22Rv1 (cell line): ENCODE results near the gene DNAAF8.

Experiments used
- ZFX ChIP-seq: fragments of 450-650 bp; IDR thresholded peaks from 2 replicates; pipeline ENCODE4 v1.6.1; 2017; ENCODE audit warnings: antibody characterized with exemption, borderline replicate concordance
- TF ChIP-seq, protein P1 (sequence below): fragments of 450-650 bp; IDR thresholded peaks from 2 replicates; pipeline ENCODE4 v1.5.1; 2017; ENCODE audit warnings: mild to moderate bottlenecking

DNA sequence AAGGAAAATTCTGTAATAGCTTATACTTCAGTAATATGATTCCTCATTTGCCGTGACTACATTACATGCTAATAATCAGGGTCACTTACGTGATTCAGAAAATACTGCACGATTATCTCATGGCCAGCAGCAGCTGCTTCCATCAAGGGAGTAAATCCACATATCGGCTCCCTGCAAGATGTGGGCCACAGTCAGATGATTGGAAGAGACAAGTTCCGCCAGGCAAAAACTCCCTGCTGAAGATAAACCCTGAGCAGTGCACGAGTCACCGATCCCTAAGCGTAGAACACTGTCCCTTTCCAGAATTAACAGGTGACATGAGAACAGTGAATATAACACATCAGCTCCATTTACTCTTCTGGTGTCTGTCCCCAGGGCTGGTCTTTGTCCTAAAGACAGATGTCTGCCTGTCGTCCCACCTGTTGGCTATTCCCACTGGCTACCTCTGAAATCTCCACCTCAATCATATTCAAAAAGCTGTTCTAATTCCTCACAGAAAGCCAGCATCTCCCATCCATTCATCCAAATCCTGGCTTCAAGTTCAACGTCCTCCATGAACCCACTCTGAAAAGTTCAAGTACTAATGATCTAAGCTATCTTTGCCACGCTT is 9.6 kb upstream of the DNAAF8 start:
- TF ChIP-seq, protein P1, sequence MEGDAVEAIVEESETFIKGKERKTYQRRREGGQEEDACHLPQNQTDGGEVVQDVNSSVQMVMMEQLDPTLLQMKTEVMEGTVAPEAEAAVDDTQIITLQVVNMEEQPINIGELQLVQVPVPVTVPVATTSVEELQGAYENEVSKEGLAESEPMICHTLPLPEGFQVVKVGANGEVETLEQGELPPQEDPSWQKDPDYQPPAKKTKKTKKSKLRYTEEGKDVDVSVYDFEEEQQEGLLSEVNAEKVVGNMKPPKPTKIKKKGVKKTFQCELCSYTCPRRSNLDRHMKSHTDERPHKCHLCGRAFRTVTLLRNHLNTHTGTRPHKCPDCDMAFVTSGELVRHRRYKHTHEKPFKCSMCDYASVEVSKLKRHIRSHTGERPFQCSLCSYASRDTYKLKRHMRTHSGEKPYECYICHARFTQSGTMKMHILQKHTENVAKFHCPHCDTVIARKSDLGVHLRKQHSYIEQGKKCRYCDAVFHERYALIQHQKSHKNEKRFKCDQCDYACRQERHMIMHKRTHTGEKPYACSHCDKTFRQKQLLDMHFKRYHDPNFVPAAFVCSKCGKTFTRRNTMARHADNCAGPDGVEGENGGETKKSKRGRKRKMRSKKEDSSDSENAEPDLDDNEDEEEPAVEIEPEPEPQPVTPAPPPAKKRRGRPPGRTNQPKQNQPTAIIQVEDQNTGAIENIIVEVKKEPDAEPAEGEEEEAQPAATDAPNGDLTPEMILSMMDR, result no peak
- TF ChIP-seq ZFX, result no peak
